ENCODE results near the gene HOXD13. TPM values are rescaled to one million over a fixed set of nuclear protein-coding genes. Genes with fewer than 3 reads are reported as not detected.
A peak's percentile ranks its signal among the peaks of the same experiment; 100 is the strongest.

HOXD13 gene
- total and polyA plus RNA-seq, 2 of the 13 experiments (the other 11 are each of a cell fraction or from before 2014, with no cell fraction given) = not detected

DNA sequence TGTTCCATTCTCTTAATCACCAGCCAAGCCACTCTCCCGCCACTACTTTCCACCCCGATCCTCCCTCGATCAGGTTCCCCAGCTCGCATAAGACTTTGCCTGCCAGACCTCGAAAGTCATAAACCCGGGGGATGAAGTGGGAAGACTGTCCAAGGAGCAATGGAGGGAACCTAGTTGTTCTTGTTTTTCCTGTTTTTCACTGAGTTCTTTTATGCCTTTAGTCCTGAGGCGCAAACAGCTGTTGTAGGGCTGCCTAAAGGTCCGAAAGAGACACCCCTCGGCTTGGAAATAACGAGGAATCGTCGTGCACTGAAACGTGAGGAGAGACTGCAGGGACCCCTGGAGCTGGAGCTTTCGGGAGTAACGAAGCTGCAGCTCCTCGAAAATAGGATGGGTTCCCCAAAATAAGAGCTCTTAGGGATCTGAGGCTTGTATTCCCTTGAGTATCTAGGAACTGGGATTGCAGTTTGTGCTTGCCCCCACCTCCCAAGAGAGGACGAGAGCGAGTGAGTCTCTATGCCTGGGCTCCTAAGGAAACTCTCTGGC is 5.4 kb downstream of the HOXD13 start (continued):
- TF ChIP-seq, protein P1, sequence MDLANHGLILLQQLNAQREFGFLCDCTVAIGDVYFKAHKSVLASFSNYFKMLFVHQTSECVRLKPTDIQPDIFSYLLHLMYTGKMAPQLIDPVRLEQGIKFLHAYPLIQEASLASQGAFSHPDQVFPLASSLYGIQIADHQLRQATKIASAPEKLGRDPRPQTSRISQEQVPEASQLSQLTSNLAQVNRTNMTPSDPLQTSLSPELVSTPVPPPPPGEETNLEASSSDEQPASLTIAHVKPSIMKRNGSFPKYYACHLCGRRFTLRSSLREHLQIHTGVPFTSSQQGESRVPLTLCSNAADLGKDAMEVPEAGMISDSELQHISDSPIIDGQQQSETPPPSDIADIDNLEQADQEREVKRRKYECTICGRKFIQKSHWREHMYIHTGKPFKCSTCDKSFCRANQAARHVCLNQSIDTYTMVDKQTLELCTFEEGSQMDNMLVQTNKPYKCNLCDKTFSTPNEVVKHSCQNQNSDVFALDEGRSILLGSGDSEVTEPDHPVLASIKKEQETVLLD (CRISPR knock-in tag; IDR thresholded peaks at IDR 0.05; ENCODE audit: low read depth) = no peak
- TF ChIP-seq, protein P2, sequence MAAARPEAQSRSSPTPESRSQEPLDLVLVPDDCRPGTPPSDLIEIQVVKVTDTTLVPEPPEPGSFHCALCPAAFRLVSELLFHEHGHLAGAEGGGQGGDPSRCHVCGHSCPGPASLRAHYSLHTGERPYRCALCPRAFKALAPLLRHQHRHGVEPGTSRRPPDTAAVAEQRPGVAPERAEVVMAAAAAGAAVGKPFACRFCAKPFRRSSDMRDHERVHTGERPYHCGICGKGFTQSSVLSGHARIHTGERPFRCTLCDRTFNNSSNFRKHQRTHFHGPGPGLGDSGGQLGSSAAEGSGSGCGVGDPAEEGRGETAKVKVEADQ (CRISPR knock-in tag; IDR thresholded peaks at IDR 0.05; ENCODE audit: borderline replicate concordance) = no peak
- TF ChIP-seq ATF7-NPFF (CRISPR knock-in tag; IDR thresholded peaks at IDR 0.05; ENCODE audit: low read depth) (no peak), PHF21A (CRISPR knock-in tag; IDR thresholded peaks at IDR 0.05) (no peak), MIER2 (CRISPR knock-in tag; IDR thresholded peaks at IDR 0.05) (no peak), POLR2AphosphoS2 (IDR thresholded peaks at IDR 0.05; ENCODE audit: low read depth, low read length) (no peak), ZNF333 (CRISPR knock-in tag; IDR thresholded peaks at IDR 0.05; ENCODE audit: borderline replicate concordance) (0 out of 2 replicates have a peak, but pooled peaks have one; percentile 37), RAD21 (CRISPR knock-in tag; IDR thresholded peaks at IDR 0.05) (no peak), ZNF557 (CRISPR knock-in tag; IDR thresholded peaks at IDR 0.05) (no peak), ZNF768 (CRISPR knock-in tag; IDR thresholded peaks at IDR 0.05) (no peak), TAF15 (IDR thresholded peaks at IDR 0.05; ENCODE audit: low read depth, low read length, poor library complexity, severe bottlenecking) (no peak), BORCS8-MEF2B (CRISPR knock-in tag; IDR thresholded peaks at IDR 0.05) (no peak), MAZ (IDR thresholded peaks at IDR 0.05; ENCODE audit: borderline replicate concordance, low read depth, low read length) (no peak), MAZ (CRISPR knock-in tag; IDR thresholded peaks at IDR 0.05; ENCODE audit: low read depth) (peak; percentile 15), EZH2 (conservative IDR thresholded peaks at IDR 0.05; ENCODE audit: low read depth, low read length) (peak; percentile 75; the same call in 1 of the 2 replicates), ZNF672 (CRISPR knock-in tag; IDR thresholded peaks at IDR 0.05) (no peak), ZBTB38 (CRISPR knock-in tag; IDR thresholded peaks at IDR 0.05) (no peak), MTF1 (CRISPR knock-in tag; IDR thresholded peaks at IDR 0.05) (no peak), ZNF619 (CRISPR knock-in tag; IDR thresholded peaks at IDR 0.05) (no peak), SRSF1 (optimal IDR thresholded peaks at IDR 0.05; ENCODE audit: low read depth, low read length) (no peak), HHEX (CRISPR knock-in tag; IDR thresholded peaks at IDR 0.05) (no peak), ADNP (CRISPR knock-in tag; IDR thresholded peaks at IDR 0.05) (no peak), ZBTB7A (CRISPR knock-in tag; IDR thresholded peaks at IDR 0.05) (peak; percentile 7; the same call in 1 of the 2 replicates), RFX5 (IDR thresholded peaks at IDR 0.05; ENCODE audit: low read depth, low read length) (no peak), WIZ (CRISPR knock-in tag; IDR thresholded peaks at IDR 0.05) (no peak), ZNF296 (CRISPR knock-in tag; conservative IDR thresholded peaks at IDR 0.05) (no peak), ZBTB7B (CRISPR knock-in tag; IDR thresholded peaks at IDR 0.05) (no peak)
- TF ChIP-seq, protein P3, sequence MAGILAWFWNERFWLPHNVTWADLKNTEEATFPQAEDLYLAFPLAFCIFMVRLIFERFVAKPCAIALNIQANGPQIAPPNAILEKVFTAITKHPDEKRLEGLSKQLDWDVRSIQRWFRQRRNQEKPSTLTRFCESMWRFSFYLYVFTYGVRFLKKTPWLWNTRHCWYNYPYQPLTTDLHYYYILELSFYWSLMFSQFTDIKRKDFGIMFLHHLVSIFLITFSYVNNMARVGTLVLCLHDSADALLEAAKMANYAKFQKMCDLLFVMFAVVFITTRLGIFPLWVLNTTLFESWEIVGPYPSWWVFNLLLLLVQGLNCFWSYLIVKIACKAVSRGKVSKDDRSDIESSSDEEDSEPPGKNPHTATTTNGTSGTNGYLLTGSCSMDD (CRISPR knock-in tag; IDR thresholded peaks at IDR 0.05) = no peak
- TF ChIP-seq, protein P4, sequence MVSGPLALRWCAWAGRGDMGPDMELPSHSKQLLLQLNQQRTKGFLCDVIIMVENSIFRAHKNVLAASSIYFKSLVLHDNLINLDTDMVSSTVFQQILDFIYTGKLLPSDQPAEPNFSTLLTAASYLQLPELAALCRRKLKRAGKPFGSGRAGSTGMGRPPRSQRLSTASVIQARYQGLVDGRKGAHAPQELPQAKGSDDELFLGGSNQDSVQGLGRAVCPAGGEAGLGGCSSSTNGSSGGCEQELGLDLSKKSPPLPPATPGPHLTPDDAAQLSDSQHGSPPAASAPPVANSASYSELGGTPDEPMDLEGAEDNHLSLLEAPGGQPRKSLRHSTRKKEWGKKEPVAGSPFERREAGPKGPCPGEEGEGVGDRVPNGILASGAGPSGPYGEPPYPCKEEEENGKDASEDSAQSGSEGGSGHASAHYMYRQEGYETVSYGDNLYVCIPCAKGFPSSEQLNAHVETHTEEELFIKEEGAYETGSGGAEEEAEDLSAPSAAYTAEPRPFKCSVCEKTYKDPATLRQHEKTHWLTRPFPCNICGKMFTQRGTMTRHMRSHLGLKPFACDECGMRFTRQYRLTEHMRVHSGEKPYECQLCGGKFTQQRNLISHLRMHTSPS (CRISPR knock-in tag; IDR thresholded peaks at IDR 0.05; ENCODE audit: low read depth) = no peak

Data from HepG2 (cell line).